Activated T-cell treated with anti-CD3 and anti-CD28 coated beads, Interleukin-2, amount 50 U/mL, for 4 hours (primary cell): ENCODE data around the gene VASP. TPM values are rescaled to one million over a fixed set of nuclear protein-coding genes. Genes with fewer than 3 reads are reported as not detected.

ENCODE experiments used
- ATAC-seq, 2 donors: fragments of 200-7000 bp; cut with Tn5 transposase; one replicate each; pipeline ENCODE4 v1.10.0; 2021
- DNase-seq: peaks from one replicate; pipeline ENCODE4 v3.0.0-alpha.2; 2020
- H3K27me3 Mint-ChIP-seq: one replicate; pipeline ENCODE4 v1.8.0; 2021; ENCODE audit warnings: low read depth, mixed read lengths
- H3K36me3 Mint-ChIP-seq: one replicate; pipeline ENCODE4 v1.8.0; 2022; ENCODE audit warnings: mixed read lengths; ENCODE audit not compliant: insufficient read depth
- H3K4me1 Mint-ChIP-seq: one replicate; pipeline ENCODE4 v1.8.0; 2021; ENCODE audit warnings: low read depth, mixed read lengths
- H3K4me3 Mint-ChIP-seq: one replicate; pipeline ENCODE4 v1.8.0; 2021; ENCODE audit warnings: mild to moderate bottlenecking, moderate library complexity, mixed read lengths
- H3K9me3 Mint-ChIP-seq: one replicate; pipeline ENCODE4 v1.8.0; 2021; ENCODE audit warnings: mixed read lengths
- total RNA-seq, 3 donors: library from RNA; stranded (reverse); gene quantifications; one replicate each; pipeline ENCODE4 v1.2.1, GENCODE V29; 2021

Gene VASP
- total RNA-seq, 3 donors from 2014 or later, result 135 to 164 (median 157) TPM

- peaks cover 22% of the 10 kb centered on the region for H3K36me3 Mint-ChIP-seq
- no peak for ATAC-seq
- no peak for DNase-seq
- no peak overlapping the region for H3K4me3 Mint-ChIP-seq
- H3K27me3 Mint-ChIP-seq, result no peaks in the 10 kb centered on the region
- H3K4me1 Mint-ChIP-seq, result peaks cover 22% of the 10 kb centered on the region
- H3K9me3 Mint-ChIP-seq, result no peaks in the 10 kb centered on the region
Measured at GRCh38 chr19:45526143-45526542, 18.9 kb downstream of the VASP start.

DNA sequence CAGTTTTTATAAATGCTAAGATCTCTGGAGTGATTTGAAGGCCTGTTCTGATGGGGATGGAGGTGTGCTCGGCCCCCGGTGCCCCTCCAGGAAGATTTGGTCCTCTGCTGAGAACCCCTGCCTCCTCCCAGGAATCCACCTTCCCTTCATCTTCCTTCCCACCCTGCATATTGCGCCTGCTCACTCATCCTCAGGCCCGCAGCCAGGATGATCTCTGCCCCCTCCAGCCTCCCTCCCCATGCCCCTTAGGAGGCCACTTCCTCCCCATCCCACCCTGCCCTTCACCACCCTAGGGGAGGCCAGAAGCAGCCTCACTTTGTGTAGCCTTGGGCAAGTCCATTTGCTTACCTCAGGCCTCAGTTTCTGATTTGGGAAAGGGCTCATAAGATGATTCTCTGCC, 19.7 kb downstream of the VASP start:
- no peak overlapping the region for H3K4me3 Mint-ChIP-seq
- peaks cover 22% of the 10 kb centered on the region for H3K4me1 Mint-ChIP-seq
- H3K9me3 Mint-ChIP-seq, result no peaks in the 10 kb centered on the region
- no peaks in the 10 kb centered on the region for H3K27me3 Mint-ChIP-seq
- ATAC-seq, result no peak
- DNase-seq, result no peak
- H3K36me3 Mint-ChIP-seq, result peaks cover 25% of the 10 kb centered on the region

DNA sequence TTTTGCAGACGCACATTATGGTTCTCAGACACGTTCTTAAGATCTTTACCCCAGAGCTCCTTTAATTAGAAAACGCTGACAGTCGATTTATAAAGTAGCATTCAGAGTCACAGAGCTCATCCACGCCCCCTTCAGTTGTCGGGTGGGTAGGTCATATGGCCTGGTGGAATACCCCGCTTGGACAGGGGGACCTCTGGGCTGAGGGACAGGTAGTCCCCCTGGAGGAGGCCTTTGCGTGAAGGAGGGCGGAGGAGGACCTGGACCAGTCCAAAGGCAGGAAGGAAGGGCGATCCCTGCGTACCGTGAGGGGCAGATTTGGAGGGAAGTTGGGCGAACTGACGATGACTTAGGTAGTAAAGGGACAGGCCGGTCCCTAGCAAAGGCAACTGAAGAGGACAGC, 20.5 kb downstream of the VASP start:
- Mint-ChIP-seq H3K9me3 (no peaks in the 10 kb centered on the region), H3K27me3 (no peaks in the 10 kb centered on the region), H3K4me1 (peaks cover 22% of the 10 kb centered on the region), H3K36me3 (peaks cover 25% of the 10 kb centered on the region), H3K4me3 (no peak overlapping the region)
- ATAC-seq (no peak), DNase-seq (no peak)

DNA sequence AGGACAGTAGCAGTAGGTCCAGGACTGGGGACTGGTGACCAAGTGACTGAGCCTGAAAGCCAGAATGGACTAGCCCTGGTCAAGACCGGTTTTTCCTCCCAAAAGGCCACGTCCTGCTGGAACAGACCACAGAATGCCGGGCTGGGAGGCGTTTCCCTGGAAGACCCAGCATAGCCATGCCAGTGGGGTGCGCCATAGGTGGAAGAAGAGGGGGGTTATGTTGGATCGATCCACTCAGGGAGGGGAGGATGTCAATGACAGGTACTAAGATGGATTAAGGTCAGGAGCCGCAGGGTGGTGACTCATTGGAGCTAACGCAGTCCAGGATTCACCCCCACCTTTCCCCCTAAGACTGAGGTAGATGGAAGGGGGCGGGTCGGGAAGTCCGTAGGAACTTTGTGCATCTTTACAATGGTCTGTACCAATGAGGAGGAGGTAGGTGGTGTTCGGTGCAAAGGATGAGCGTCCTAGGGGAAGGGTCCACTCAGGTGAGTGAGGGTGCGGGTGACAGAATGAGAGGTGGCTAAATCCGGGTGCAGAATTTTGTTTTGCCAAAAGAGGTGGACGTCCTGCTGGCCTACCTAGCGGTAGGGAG, 21.0 kb downstream of the VASP start:
- H3K36me3 Mint-ChIP-seq, result peaks cover 25% of the 10 kb centered on the region
- no peaks in the 10 kb centered on the region for H3K9me3 Mint-ChIP-seq
- H3K4me1 Mint-ChIP-seq, result peaks cover 20% of the 10 kb centered on the region
- DNase-seq (no peak), ATAC-seq (no peak)
- H3K4me3 Mint-ChIP-seq, result no peak overlapping the region
- no peaks in the 10 kb centered on the region for H3K27me3 Mint-ChIP-seq

DNA sequence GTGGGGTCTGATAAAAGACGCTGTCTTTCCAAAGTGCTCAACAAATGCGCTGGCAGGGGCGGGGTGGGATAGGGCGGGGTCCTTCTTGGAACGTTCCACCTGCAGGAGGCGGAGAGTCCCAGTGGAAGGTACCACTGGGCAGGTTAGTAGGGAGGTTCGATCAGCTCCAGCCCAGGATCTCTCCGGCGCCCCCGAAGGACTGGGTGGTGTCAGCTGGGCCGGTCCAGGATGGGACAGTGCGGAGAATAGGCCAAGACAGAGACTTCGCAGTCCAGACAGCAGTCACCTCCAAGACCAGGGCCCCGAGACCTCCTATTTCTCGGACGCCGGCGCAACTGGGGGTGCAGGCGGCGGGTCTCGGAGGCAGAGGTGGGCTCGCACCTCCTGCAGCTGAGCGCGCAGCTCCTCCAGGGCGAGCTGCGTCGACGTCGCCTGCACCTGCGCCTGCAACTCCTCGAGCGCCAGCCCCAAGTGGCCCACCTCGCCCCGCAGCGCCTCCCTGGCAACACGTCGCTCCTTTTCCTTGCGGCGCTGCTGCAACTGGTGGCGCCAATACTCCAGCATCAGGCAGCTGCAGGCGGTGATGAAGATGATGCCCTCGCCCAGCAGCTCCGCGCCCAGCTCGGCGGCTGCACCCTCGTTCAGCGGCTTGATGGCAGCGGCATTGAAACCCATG, 21.6 kb downstream of the VASP start:
- Mint-ChIP-seq H3K4me3 (no peak overlapping the region), H3K27me3 (no peaks in the 10 kb centered on the region), H3K36me3 (peaks cover 21% of the 10 kb centered on the region), H3K4me1 (peaks cover 14% of the 10 kb centered on the region), H3K9me3 (no peaks in the 10 kb centered on the region)
- ATAC-seq, result peak; percentile 61 to 63
- DNase-seq, result no peak

GRCh38 chr19:45529420-45529785, 22.1 kb downstream of the VASP start:
- Mint-ChIP-seq H3K36me3 (peaks cover 20% of the 10 kb centered on the region), H3K4me1 (peaks cover 14% of the 10 kb centered on the region), H3K4me3 (no peak overlapping the region), H3K27me3 (no peaks in the 10 kb centered on the region), H3K9me3 (no peaks in the 10 kb centered on the region)
- ATAC-seq, result no peak
- no peak for DNase-seq

GRCh38 chr19:45531349-45531748, 24.1 kb downstream of the VASP start:
- ATAC-seq, result no peak
- no peaks in the 10 kb centered on the region for H3K27me3 Mint-ChIP-seq
- no peaks in the 10 kb centered on the region for H3K9me3 Mint-ChIP-seq

DNA sequence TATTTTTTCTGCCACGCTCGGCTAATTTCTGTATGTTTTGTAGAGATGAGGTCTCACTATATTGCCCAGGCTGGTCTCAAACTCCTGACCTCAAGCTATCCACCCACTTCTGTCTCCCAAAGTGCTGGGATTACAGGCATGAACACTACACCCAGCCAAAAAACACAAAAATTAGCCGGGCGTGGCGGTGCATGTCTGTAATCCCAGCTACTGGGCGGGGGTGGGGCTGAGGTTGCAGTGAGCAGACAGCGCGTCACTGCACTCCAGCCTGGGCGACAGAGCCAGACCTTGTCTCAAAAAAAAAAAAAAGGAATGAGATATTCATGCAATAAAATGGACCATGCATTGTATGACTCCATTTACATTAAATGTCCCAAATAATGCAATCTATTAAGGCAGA, 32.2 kb downstream of the VASP start:
- ATAC-seq, result no peak

More at GRCh38 chr19:45531349-45531748, 24.1 kb downstream of the VASP start:
- peaks cover 14% of the 10 kb centered on the region for H3K4me1 Mint-ChIP-seq
- peaks cover 13% of the 10 kb centered on the region for H3K36me3 Mint-ChIP-seq
- no peak overlapping the region for H3K4me3 Mint-ChIP-seq
- no peak for DNase-seq

DNA sequence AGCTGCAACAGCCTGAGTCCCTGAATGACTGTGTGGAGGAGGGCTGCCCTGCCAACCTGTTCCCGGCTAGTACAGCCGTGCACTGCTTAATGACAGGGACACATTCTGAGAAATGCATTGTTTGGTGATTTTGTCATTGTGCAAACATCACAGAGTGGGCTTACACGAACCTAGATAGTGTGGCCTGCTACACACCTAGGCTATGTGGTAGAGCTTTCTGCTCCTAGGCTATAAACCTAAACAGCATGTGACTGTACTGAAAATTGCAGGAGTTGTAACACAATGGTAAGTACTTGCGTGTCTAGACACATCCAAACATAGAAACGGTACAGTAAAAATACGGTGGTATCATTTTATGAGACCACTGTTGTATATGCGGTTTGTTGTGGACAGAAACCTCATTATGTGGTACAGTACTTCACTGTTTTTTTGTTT, 35.0 kb downstream of the VASP start:
- H3K27me3 Mint-ChIP-seq, result no peaks in the 10 kb centered on the region
- DNase-seq, result no peak
- H3K36me3 Mint-ChIP-seq, result no peaks in the 10 kb centered on the region
- H3K4me1 Mint-ChIP-seq, result peaks cover 3% of the 10 kb centered on the region
- ATAC-seq, result no peak
- no peaks in the 10 kb centered on the region for H3K9me3 Mint-ChIP-seq
- H3K4me3 Mint-ChIP-seq, result no peak overlapping the region

More for the DNA sequence above, 32.2 kb downstream of the VASP start:
- DNase-seq, result no peak
- peaks cover 3% of the 10 kb centered on the region for H3K4me1 Mint-ChIP-seq
- no peak overlapping the region for H3K4me3 Mint-ChIP-seq
- no peaks in the 10 kb centered on the region for H3K27me3 Mint-ChIP-seq
- H3K9me3 Mint-ChIP-seq, result no peaks in the 10 kb centered on the region
- peaks cover 2% of the 10 kb centered on the region for H3K36me3 Mint-ChIP-seq

GRCh38 chr19:45547211-45547770, 40.0 kb downstream of the VASP start:
- H3K4me1 Mint-ChIP-seq, result peaks cover 3% of the 10 kb centered on the region
- H3K9me3 Mint-ChIP-seq, result no peaks in the 10 kb centered on the region
- DNase-seq (no peak), ATAC-seq (no peak)
- H3K4me3 Mint-ChIP-seq, result no peak overlapping the region
- peaks cover 3% of the 10 kb centered on the region for H3K36me3 Mint-ChIP-seq
- H3K27me3 Mint-ChIP-seq, result no peaks in the 10 kb centered on the region

GRCh38 chr19:45547965-45548609, 40.8 kb downstream of the VASP start:
- no peak for DNase-seq
- H3K27me3 Mint-ChIP-seq, result no peaks in the 10 kb centered on the region
- no peak overlapping the region for H3K4me3 Mint-ChIP-seq
- peaks cover 6% of the 10 kb centered on the region for H3K36me3 Mint-ChIP-seq
- H3K9me3 Mint-ChIP-seq, result no peaks in the 10 kb centered on the region
- ATAC-seq, result no peak
- peaks cover 3% of the 10 kb centered on the region for H3K4me1 Mint-ChIP-seq

- peaks cover 4% of the 10 kb centered on the region for H3K4me1 Mint-ChIP-seq
- no peak for ATAC-seq
Measured at GRCh38 chr19:45553464-45553863, 46.2 kb downstream of the VASP start.

DNA sequence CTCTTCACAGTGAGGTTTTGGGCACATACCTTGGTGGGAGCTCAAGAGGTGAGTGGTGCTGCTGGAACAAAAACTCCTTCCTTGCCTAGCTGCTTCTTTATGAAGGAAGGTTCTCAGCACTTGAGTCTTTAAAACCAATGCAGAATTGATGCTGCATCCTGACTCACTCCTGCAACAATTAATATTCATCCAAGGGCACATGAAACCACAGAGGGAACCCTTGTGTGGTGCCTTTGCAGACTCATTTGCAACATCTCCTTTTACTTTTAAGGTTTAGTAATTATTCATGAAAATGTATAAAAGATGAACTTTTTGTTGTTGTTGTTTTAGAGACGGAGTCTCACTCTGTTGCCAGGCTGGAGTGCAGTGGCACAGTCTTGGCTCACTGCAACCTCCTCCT, 47.2 kb downstream of the VASP start:
- DNase-seq, result no peak
- Mint-ChIP-seq H3K36me3 (peaks cover 8% of the 10 kb centered on the region), H3K9me3 (no peaks in the 10 kb centered on the region), H3K4me3 (no peak overlapping the region), H3K27me3 (no peaks in the 10 kb centered on the region), H3K4me1 (peaks cover 10% of the 10 kb centered on the region)
- no peak for ATAC-seq

More at GRCh38 chr19:45553464-45553863, 46.2 kb downstream of the VASP start:
- H3K36me3 Mint-ChIP-seq, result peaks cover 8% of the 10 kb centered on the region
- H3K9me3 Mint-ChIP-seq, result no peaks in the 10 kb centered on the region
- no peaks in the 10 kb centered on the region for H3K27me3 Mint-ChIP-seq
- DNase-seq, result no peak
- H3K4me3 Mint-ChIP-seq, result no peak overlapping the region

- Mint-ChIP-seq H3K9me3 (no peaks in the 10 kb centered on the region), H3K36me3 (peaks cover 5% of the 10 kb centered on the region)
- ATAC-seq, result no peak
Measured at GRCh38 chr19:45556835-45557234, 49.6 kb downstream of the VASP start.

More at GRCh38 chr19:45556835-45557234, 49.6 kb downstream of the VASP start:
- no peak overlapping the region for H3K4me3 Mint-ChIP-seq
- no peaks in the 10 kb centered on the region for H3K27me3 Mint-ChIP-seq
- no peak for DNase-seq
- peaks cover 15% of the 10 kb centered on the region for H3K4me1 Mint-ChIP-seq
